Kidney (tissue), 14 donors: ENCODE results near the gene MAGI1. TPM values are rescaled to one million over a fixed set of nuclear protein-coding genes. Genes with fewer than 3 reads are reported as not detected.

Experiments used
- DNase-seq, 5 donors: peaks; one replicate each; pipeline ENCODE4 v3.0.0-alpha.2; 2013 to 2020
- FAIRE-seq: peaks from 2 replicates; lab custom pipeline; 2012; peaks lifted over from hg19 to GRCh38; lab: Jason Lieb, UNC
- H3K27ac ChIP-seq, 2 donors: one replicate each; pipeline ENCODE4 v1.7.0; 2013; ENCODE audit warnings: low read depth in 2 of 2, low read length in 2 of 2, inconsistent platforms in 1 of 2
- H3K27me3 ChIP-seq: one replicate; pipeline ENCODE4 v1.7.1; 2013; ENCODE audit warnings: low read length, inconsistent platforms; ENCODE audit not compliant: control insufficient read depth, insufficient read depth
- H3K36me3 ChIP-seq, 3 donors: one replicate each; pipeline versions ENCODE4 v1.7.0 to v1.7.1; 2013; ENCODE audit warnings: low read length in 3 of 3, control low read depth in 1 of 3, inconsistent platforms in 1 of 3; ENCODE audit not compliant: insufficient read depth in 3 of 3, control insufficient read depth in 2 of 3
- H3K4me1 ChIP-seq, 3 donors: one replicate each; pipeline versions ENCODE4 v1.7.0 to v1.7.1; 2013; ENCODE audit warnings: low read length in 3 of 3, inconsistent platforms in 1 of 3, low read depth in 1 of 3; ENCODE audit not compliant: control insufficient read depth in 2 of 3, insufficient read depth in 2 of 3
- H3K4me3 ChIP-seq, 3 donors: one replicate each; pipeline versions ENCODE4 v1.7.0 to v1.8.1; 2013; ENCODE audit warnings: low read length in 3 of 3, control low read depth in 1 of 3, inconsistent platforms in 1 of 3
- H3K9ac ChIP-seq, 3 donors: one replicate each; pipeline versions ENCODE4 v1.7.0 to v1.7.1; 2013; ENCODE audit warnings: low read length in 3 of 3, control low read depth in 1 of 3, inconsistent platforms in 1 of 3
- H3K9me3 ChIP-seq, 3 donors: one replicate each; pipeline versions ENCODE4 v1.7.0 to v1.7.1; 2013; ENCODE audit warnings: low read length in 3 of 3, control low read depth in 1 of 3, inconsistent platforms in 1 of 3; ENCODE audit not compliant: control insufficient read depth in 2 of 3, insufficient read depth in 1 of 3
- intact Hi-C: fragments of 100-400 bp; cut with DNase I; formaldehyde crosslinking; loops from one replicate; pipeline ENCODE4 v1.11.1; 2022
- polyA plus RNA-seq: library from polyadenylated mRNA; stranded (reverse); fragments of 350-450 nt; fragmentation: Illumina TruSeq; extraction: RNeasy Lipid Tissue Mini Kit (QIAGEN cat#74804); gene quantifications from one replicate; pipeline ENCODE4 v1.2.3, GENCODE V29; 2014; ENCODE audit warnings: low read depth, low replicate concordance; ENCODE audit not compliant: insufficient read depth
- total RNA-seq: library from RNA; stranded (reverse); fragmentation: NEBNext Ultra II Directional; extraction: Animal tissue kit (Norgen Biotek cat#: 25700); gene quantifications from one replicate; pipeline ENCODE4 v1.2.1, GENCODE V29; 2021
- TF ChIP-seq, protein P1 (sequence below): IDR thresholded peaks from 3 replicates; pipeline ENCODE4 v1.5.1; 2012; ENCODE audit warnings: mild to moderate bottlenecking, moderate library complexity, borderline replicate concordance; ENCODE audit not compliant: insufficient read depth; ENCODE audit errors: extremely low read depth
- donor health status: control.
- donor health status: control.
- donor health status: control.
- donor health status: control.
- donor health status: control.
- donor health status: DM: yes; HTN: yes; CAD: no.
- donor health status: Normal renal cell carcinoma (clear cell type).

Gene MAGI1
- total and polyA plus RNA-seq, 2 donors from 2014 or later = 8.2 to 42.8 TPM

- H3K27me3 ChIP-seq = no peaks in the 10 kb centered on the region
- FAIRE-seq = no peak
- H3K4me3 ChIP-seq = no peak overlapping the region
- H3K9ac ChIP-seq = no peak overlapping the region
- H3K4me1 ChIP-seq = no peaks in the 10 kb centered on the region
- H3K9me3 ChIP-seq = no peaks in the 10 kb centered on the region
- TF ChIP-seq, protein P1, sequence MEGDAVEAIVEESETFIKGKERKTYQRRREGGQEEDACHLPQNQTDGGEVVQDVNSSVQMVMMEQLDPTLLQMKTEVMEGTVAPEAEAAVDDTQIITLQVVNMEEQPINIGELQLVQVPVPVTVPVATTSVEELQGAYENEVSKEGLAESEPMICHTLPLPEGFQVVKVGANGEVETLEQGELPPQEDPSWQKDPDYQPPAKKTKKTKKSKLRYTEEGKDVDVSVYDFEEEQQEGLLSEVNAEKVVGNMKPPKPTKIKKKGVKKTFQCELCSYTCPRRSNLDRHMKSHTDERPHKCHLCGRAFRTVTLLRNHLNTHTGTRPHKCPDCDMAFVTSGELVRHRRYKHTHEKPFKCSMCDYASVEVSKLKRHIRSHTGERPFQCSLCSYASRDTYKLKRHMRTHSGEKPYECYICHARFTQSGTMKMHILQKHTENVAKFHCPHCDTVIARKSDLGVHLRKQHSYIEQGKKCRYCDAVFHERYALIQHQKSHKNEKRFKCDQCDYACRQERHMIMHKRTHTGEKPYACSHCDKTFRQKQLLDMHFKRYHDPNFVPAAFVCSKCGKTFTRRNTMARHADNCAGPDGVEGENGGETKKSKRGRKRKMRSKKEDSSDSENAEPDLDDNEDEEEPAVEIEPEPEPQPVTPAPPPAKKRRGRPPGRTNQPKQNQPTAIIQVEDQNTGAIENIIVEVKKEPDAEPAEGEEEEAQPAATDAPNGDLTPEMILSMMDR = no peak
- intact Hi-C loops = no loop called here
- DNase-seq = no peak
- no peak overlapping the region for H3K27ac ChIP-seq
- H3K36me3 ChIP-seq = no peaks in the 10 kb centered on the region
Observed at GRCh38 chr3:65448120-65448519, 590.6 kb downstream of the MAGI1 start.

DNA sequence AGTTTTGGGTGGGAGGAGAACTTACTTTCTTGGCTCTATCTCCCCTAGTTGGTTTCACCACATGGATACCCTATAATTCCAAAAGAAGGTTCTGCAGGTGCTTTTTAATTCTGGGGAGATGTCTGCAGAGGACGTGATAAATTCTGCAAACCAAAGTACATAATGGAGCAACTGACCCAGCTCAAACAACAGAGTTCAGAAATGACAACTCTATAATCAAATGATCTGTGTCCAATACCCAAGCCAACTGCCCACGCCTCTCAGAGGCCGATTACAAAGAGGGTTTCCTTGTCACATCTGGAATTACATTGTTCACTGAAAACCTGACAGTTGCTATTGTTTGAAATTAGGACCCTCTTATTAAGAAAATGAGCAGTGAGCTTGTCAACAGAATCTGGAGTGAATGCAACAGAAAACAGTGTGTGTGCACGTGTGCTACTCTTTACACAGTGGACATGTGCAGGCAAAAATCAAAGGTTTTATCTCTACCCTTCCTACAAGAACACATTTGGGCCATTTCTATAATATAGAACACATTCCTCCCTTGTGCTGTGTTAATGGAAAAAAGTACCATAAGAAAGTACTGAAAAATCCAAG is 593.0 kb downstream of the MAGI1 start:
- Histone ChIP-seq H3K9ac (no peak overlapping the region), H3K27me3 (no peaks in the 10 kb centered on the region), H3K4me3 (no peak overlapping the region), H3K36me3 (no peaks in the 10 kb centered on the region), H3K4me1 (no peaks in the 10 kb centered on the region), H3K9me3 (no peaks in the 10 kb centered on the region), H3K27ac (no peak overlapping the region)
- intact Hi-C loops = no loop called here
- TF ChIP-seq, protein P1 = no peak
- FAIRE-seq = no peak
- DNase-seq = no peak

DNA sequence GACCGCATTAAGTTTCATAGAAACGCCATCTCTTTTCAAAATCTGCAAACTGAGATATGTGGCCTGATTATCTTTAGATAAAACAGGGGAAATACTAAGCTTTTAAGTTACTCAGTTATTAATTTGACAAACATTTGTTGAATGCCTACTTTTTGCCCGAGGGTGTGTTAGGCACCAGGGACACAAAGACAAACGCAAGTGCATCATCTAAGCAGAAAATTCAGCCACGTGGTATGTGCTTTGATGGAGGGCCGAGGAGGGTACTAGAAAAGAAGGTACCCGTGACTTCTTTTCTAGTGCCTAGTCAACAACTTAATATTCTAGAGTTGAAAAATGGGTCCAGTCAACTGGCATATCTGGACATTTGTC is 594.3 kb downstream of the MAGI1 start:
- H3K4me1 ChIP-seq = no peaks in the 10 kb centered on the region
- no peak overlapping the region for H3K9ac ChIP-seq
- no peak overlapping the region for H3K27ac ChIP-seq
- DNase-seq (no peak), FAIRE-seq (no peak)
- no peak overlapping the region for H3K4me3 ChIP-seq
- no peaks in the 10 kb centered on the region for H3K27me3 ChIP-seq
- intact Hi-C loops = no loop called here
- TF ChIP-seq, protein P1 = no peak
- H3K36me3 ChIP-seq = no peaks in the 10 kb centered on the region
- H3K9me3 ChIP-seq = no peaks in the 10 kb centered on the region
